ENCODE data around the gene DCLK3. TPM values are rescaled to one million over a fixed set of nuclear protein-coding genes. Genes with fewer than 3 reads are reported as not detected.

Gene DCLK3
- total and polyA plus RNA-seq, 2 of the 8 experiments (the other 6 are each of a cell fraction or from before 2014, with no cell fraction given) = 0.27 to 0.63 TPM

DNA sequence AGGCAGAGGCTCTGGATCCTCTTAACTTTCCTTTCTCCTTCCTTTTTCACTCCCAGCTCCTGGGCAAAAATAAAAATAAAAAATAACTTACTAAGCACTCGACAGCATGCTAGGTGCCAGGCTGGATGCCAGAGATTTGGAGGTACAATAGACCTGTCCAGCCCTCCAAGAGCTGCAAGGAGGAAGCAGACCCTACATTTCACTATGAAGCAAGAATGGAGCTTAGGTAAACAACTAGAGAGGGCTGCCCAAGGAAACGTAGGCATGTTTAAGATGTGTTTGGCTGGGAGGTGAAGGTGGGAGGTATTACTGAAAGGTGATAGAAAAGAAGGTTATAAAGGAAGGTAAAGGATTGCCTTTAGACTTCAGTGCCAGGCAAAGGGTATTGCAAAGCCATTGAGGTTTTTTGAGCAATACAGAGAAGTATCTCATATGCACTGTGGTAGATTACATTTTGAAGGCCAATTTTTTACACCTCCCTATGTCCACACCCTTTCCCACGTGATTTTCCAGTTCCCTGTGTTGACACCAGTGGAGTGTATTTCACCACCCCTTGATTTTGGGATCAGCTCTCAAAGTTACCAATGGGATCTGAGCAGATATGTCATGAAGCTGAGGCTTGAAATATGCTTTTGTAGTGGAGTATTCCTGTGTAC, 69.1 kb downstream of the DCLK3 start (continued):
- TF ChIP-seq, protein P1, sequence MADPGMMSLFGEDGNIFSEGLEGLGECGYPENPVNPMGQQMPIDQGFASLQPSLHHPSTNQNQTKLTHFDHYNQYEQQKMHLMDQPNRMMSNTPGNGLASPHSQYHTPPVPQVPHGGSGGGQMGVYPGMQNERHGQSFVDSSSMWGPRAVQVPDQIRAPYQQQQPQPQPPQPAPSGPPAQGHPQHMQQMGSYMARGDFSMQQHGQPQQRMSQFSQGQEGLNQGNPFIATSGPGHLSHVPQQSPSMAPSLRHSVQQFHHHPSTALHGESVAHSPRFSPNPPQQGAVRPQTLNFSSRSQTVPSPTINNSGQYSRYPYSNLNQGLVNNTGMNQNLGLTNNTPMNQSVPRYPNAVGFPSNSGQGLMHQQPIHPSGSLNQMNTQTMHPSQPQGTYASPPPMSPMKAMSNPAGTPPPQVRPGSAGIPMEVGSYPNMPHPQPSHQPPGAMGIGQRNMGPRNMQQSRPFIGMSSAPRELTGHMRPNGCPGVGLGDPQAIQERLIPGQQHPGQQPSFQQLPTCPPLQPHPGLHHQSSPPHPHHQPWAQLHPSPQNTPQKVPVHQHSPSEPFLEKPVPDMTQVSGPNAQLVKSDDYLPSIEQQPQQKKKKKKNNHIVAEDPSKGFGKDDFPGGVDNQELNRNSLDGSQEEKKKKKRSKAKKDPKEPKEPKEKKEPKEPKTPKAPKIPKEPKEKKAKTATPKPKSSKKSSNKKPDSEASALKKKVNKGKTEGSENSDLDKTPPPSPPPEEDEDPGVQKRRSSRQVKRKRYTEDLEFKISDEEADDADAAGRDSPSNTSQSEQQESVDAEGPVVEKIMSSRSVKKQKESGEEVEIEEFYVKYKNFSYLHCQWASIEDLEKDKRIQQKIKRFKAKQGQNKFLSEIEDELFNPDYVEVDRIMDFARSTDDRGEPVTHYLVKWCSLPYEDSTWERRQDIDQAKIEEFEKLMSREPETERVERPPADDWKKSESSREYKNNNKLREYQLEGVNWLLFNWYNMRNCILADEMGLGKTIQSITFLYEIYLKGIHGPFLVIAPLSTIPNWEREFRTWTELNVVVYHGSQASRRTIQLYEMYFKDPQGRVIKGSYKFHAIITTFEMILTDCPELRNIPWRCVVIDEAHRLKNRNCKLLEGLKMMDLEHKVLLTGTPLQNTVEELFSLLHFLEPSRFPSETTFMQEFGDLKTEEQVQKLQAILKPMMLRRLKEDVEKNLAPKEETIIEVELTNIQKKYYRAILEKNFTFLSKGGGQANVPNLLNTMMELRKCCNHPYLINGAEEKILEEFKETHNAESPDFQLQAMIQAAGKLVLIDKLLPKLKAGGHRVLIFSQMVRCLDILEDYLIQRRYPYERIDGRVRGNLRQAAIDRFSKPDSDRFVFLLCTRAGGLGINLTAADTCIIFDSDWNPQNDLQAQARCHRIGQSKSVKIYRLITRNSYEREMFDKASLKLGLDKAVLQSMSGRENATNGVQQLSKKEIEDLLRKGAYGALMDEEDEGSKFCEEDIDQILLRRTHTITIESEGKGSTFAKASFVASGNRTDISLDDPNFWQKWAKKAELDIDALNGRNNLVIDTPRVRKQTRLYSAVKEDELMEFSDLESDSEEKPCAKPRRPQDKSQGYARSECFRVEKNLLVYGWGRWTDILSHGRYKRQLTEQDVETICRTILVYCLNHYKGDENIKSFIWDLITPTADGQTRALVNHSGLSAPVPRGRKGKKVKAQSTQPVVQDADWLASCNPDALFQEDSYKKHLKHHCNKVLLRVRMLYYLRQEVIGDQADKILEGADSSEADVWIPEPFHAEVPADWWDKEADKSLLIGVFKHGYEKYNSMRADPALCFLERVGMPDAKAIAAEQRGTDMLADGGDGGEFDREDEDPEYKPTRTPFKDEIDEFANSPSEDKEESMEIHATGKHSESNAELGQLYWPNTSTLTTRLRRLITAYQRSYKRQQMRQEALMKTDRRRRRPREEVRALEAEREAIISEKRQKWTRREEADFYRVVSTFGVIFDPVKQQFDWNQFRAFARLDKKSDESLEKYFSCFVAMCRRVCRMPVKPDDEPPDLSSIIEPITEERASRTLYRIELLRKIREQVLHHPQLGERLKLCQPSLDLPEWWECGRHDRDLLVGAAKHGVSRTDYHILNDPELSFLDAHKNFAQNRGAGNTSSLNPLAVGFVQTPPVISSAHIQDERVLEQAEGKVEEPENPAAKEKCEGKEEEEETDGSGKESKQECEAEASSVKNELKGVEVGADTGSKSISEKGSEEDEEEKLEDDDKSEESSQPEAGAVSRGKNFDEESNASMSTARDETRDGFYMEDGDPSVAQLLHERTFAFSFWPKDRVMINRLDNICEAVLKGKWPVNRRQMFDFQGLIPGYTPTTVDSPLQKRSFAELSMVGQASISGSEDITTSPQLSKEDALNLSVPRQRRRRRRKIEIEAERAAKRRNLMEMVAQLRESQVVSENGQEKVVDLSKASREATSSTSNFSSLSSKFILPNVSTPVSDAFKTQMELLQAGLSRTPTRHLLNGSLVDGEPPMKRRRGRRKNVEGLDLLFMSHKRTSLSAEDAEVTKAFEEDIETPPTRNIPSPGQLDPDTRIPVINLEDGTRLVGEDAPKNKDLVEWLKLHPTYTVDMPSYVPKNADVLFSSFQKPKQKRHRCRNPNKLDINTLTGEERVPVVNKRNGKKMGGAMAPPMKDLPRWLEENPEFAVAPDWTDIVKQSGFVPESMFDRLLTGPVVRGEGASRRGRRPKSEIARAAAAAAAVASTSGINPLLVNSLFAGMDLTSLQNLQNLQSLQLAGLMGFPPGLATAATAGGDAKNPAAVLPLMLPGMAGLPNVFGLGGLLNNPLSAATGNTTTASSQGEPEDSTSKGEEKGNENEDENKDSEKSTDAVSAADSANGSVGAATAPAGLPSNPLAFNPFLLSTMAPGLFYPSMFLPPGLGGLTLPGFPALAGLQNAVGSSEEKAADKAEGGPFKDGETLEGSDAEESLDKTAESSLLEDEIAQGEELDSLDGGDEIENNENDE (IDR thresholded peaks at IDR 0.05; ENCODE audit: insufficient replicate concordance, low read length) = no peak
- TF ChIP-seq TBP (IDR thresholded peaks at IDR 0.05; ENCODE audit: low read depth, low read length) (no peak), HDAC6 (IDR thresholded peaks at IDR 0.05; ENCODE audit: low read depth, low read length) (no peak), CHD1 (IDR thresholded peaks at IDR 0.05; ENCODE audit: low read depth, low read length) (no peak), SUZ12 (IDR thresholded peaks at IDR 0.05; ENCODE audit: low read length) (no peak), GTF2F1 (IDR thresholded peaks at IDR 0.05; ENCODE audit: borderline replicate concordance, low read depth, low read length) (no peak), ATF2 (IDR thresholded peaks at IDR 0.05; ENCODE audit: low read length) (no peak), JUND (IDR thresholded peaks at IDR 0.05; ENCODE audit: low read length) (no peak), SIX5 (IDR thresholded peaks at IDR 0.05; ENCODE audit: low read depth, low read length) (no peak)
